Liver (tissue), 9 donors: ENCODE data around the gene OR52E2. TPM values are rescaled to one million over a fixed set of nuclear protein-coding genes. Genes with fewer than 3 reads are reported as not detected.

Experiments used
- DNase-seq: peaks from one replicate; pipeline ENCODE4 v3.0.0-alpha.2; 2017; ENCODE audit warnings: low spot score
- H3K27ac ChIP-seq, 2 donors: one replicate each; pipeline ENCODE4 v1.7.0; 2013; ENCODE audit warnings: inconsistent platforms in 2 of 2, low read length in 2 of 2, control low read depth in 1 of 2, low read depth in 1 of 2, mild to moderate bottlenecking in 1 of 2
- H3K27me3 ChIP-seq, 4 donors: one replicate each; pipeline versions ENCODE4 v1.6.1 to v1.7.0; 2013; ENCODE audit warnings: low read length in 3 of 4, inconsistent platforms in 1 of 4, mild to moderate bottlenecking in 1 of 4, moderate library complexity in 1 of 4; ENCODE audit not compliant: control insufficient read depth in 4 of 4, insufficient read depth in 4 of 4
- H3K36me3 ChIP-seq, 4 donors: one replicate each; pipeline versions ENCODE4 v1.6.1 to v1.7.0; 2013; ENCODE audit warnings: low read length in 3 of 4, mild to moderate bottlenecking in 3 of 4, low read depth in 1 of 4, moderate library complexity in 1 of 4; ENCODE audit not compliant: control insufficient read depth in 4 of 4, insufficient read depth in 3 of 4
- H3K4me1 ChIP-seq, 4 donors: one replicate each; pipeline versions ENCODE4 v1.6.1 to v1.7.0; 2013; ENCODE audit warnings: low read length in 3 of 4, mild to moderate bottlenecking in 3 of 4, moderate library complexity in 1 of 4; ENCODE audit not compliant: control insufficient read depth in 4 of 4, insufficient read depth in 4 of 4
- H3K4me3 ChIP-seq, 3 donors: one replicate each; pipeline versions ENCODE4 v1.6.1 to v1.7.0; 2013; ENCODE audit warnings: low read length in 3 of 3, control low read depth in 1 of 3, low read depth in 1 of 3, mild to moderate bottlenecking in 1 of 3
- H3K9ac ChIP-seq, 2 donors: one replicate each; pipeline ENCODE4 v1.7.0; 2013; ENCODE audit warnings: low read length in 2 of 2, mild to moderate bottlenecking in 2 of 2, moderate library complexity in 2 of 2, control low read depth in 1 of 2, low read depth in 1 of 2
- H3K9me3 ChIP-seq, 4 donors: one replicate each; pipeline versions ENCODE4 v1.6.1 to v1.7.0; 2013; ENCODE audit warnings: low read length in 3 of 4; ENCODE audit not compliant: control insufficient read depth in 4 of 4
- ATF3 ChIP-seq: IDR thresholded peaks from 2 replicates; pipeline ENCODE4 v1.6.1; 2016; ENCODE audit warnings: antibody characterized with exemption
- EGR1 ChIP-seq, 2 donors: IDR thresholded peaks; 2 replicates each; pipeline ENCODE4 v1.6.1; 2016 to 2018; ENCODE audit warnings: antibody characterized with exemption in 2 of 2, low read depth in 2 of 2
- FOXA1 ChIP-seq: IDR thresholded peaks from 2 replicates; pipeline ENCODE4 v1.6.1; 2016; ENCODE audit warnings: antibody characterized with exemption
- FOXA2 ChIP-seq: IDR thresholded peaks from 2 replicates; pipeline ENCODE4 v1.6.1; 2016; ENCODE audit warnings: antibody characterized with exemption
- GABPA ChIP-seq, 2 donors: IDR thresholded peaks in 1 of 2; conservative IDR thresholded peaks in 1 of 2; 2 replicates each; pipeline ENCODE4 v1.6.1; 2016; ENCODE audit warnings: antibody characterized with exemption in 2 of 2, mild to moderate bottlenecking in 1 of 2, moderate library complexity in 1 of 2
- HNF4A ChIP-seq, 2 donors: conservative IDR thresholded peaks; 2 replicates each; pipeline ENCODE4 v1.6.1; 2016; ENCODE audit warnings: antibody characterized with exemption in 2 of 2, mild to moderate bottlenecking in 2 of 2
- HNF4G ChIP-seq: IDR thresholded peaks from 2 replicates; pipeline ENCODE4 v1.6.1; 2016; ENCODE audit warnings: antibody characterized with exemption
- JUND ChIP-seq, 2 donors: IDR thresholded peaks; 2 replicates each; pipeline ENCODE4 v1.6.1; 2016; ENCODE audit warnings: antibody characterized with exemption in 2 of 2
- MAX ChIP-seq: IDR thresholded peaks from 2 replicates; pipeline ENCODE4 v1.6.1; 2016; ENCODE audit warnings: antibody characterized with exemption
- NR2F2 ChIP-seq: IDR thresholded peaks from 2 replicates; pipeline ENCODE4 v1.6.1; 2016; ENCODE audit warnings: antibody characterized with exemption
- RAD21 ChIP-seq, 2 donors: IDR thresholded peaks; 2 replicates each; pipeline ENCODE4 v1.6.1; 2016; ENCODE audit warnings: antibody characterized with exemption in 2 of 2, mild to moderate bottlenecking in 2 of 2
- REST ChIP-seq: IDR thresholded peaks from 2 replicates; pipeline ENCODE4 v1.6.1; 2016; ENCODE audit warnings: antibody characterized with exemption, mild to moderate bottlenecking
- RXRA ChIP-seq, 2 donors: IDR thresholded peaks; 2 replicates each; pipeline ENCODE4 v1.6.1; 2017 to 2018; ENCODE audit warnings: antibody characterized with exemption in 2 of 2, mild to moderate bottlenecking in 1 of 2
- TAF1 ChIP-seq: conservative IDR thresholded peaks from 2 replicates; pipeline ENCODE4 v1.6.1; 2016; ENCODE audit warnings: antibody characterized with exemption, mild to moderate bottlenecking
- YY1 ChIP-seq: IDR thresholded peaks from 2 replicates; pipeline ENCODE4 v1.6.1; 2016; ENCODE audit warnings: antibody characterized with exemption, mild to moderate bottlenecking
- ZBTB33 ChIP-seq: IDR thresholded peaks from 2 replicates; pipeline ENCODE4 v1.6.1; 2016; ENCODE audit warnings: antibody characterized with exemption
- WGBS: extraction: QIAGEN DNeasy Blood & Tissue Kit; methylation state at CpG from one replicate; pipeline ENCODE4 v1.1.7; 2013; 5-methylcytosine and 5-hydroxymethylcytosine counted together
- polyA plus RNA-seq, 2 donors: library from polyadenylated mRNA; stranded (reverse) in 1 of 2; unstranded in 1 of 2; fragments of 200-250 nt in 1 of 2; fragments of >200 nt in 1 of 2; fragmentation: Nextera tagmentation in 1 of 2; extraction: Ambion mirVana in 1 of 2; gene quantifications; one replicate each; pipeline versions ENCODE4 v1.2.1 to v1.2.3, GENCODE V29; 2013 to 2015
- total RNA-seq, 2 donors: library from RNA; depleted of rRNA; stranded (reverse); fragments of >200 nt; gene quantifications; one replicate each; pipeline ENCODE4 v1.2.3, GENCODE V29; 2014
- donor health status: healthy.
- donor health status: healthy.
- donor health status: healthy.
- donor health status: healthy.
- donor health status: healthy.

The OR52E2 gene
- total and polyA plus RNA-seq, 4 donors = not detected

DNA sequence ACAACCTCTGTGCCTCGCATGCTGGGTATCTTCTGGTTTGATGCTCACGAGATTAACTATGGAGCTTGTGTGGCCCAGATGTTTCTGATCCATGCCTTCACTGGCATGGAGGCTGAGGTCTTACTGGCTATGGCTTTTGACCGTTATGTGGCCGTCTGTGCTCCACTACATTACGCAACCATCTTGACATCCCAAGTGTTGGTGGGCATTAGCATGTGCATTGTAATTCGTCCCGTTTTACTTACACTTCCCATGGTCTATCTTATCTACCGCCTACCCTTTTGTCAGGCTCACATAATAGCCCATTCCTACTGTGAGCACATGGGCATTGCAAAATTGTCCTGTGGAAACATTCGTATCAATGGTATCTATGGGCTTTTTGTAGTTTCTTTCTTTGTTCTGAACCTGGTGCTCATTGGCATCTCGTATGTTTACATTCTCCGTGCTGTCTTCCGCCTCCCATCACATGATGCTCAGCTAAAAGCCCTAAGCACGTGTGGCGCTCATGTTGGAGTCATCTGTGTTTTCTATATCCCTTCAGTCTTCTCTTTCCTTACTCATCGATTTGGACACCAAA is 12.6 kb downstream of the OR52E2 start:
- no peaks in the 10 kb centered on the region for H3K9me3 ChIP-seq
- no peaks in the 10 kb centered on the region for H3K27me3 ChIP-seq
- TF ChIP-seq RXRA (IDR thresholded peaks at IDR 0.05) (no peak), YY1 (no peak)
- no peak for DNase-seq
- H3K27ac ChIP-seq = no peak overlapping the region
- no peaks in the 10 kb centered on the region for H3K36me3 ChIP-seq
- H3K4me3 ChIP-seq = no peak overlapping the region
- WGBS = 72% methylated on average over 15 of the region's 15 CpGs
- H3K4me1 ChIP-seq = no peaks in the 10 kb centered on the region
- H3K9ac ChIP-seq = no peak overlapping the region

GRCh38 chr11:5046226-5046625 is 13.2 kb downstream of the OR52E2 start, which contains the start of gene OR52J3:
TSS of gene OR52J3 (plus strand) at chr11:5046526. CDS start at chr11:5046526, 0 bp downstream.
- WGBS = 67% methylated on average over 1 of the region's 1 CpG
- TF ChIP-seq ATF3 (no peak), FOXA1 (no peak), MAX (no peak), NR2F2 (no peak), JUND (IDR thresholded peaks at IDR 0.05) (no peak), ZBTB33 (no peak), EGR1 (IDR thresholded peaks at IDR 0.05; ENCODE audit: low read depth in 2 of 2) (no peak), FOXA2 (no peak), RAD21 (IDR thresholded peaks at IDR 0.05) (no peak), HNF4G (no peak), RXRA (IDR thresholded peaks at IDR 0.05) (no peak)
- no peaks in the 10 kb centered on the region for H3K9me3 ChIP-seq

DNA sequence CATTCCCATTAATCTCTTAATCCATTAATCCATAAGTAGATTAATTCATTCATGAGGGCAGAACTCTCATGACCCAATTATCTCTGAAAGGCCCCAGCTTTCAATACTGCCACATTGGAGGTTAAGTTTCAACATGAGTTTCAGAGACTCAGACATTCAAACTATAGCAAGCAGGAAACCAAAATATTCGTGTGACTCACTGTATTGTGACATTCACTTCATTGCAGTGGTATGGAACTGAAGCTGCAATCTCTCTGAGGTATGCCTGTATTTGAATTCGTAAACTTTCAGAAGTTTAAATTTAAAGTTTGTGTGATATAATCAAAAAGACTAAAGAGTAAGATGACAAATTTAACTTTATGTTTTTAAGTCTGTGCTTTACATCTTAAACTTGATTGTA is 16.0 kb downstream of the OR52E2 start:
- Histone ChIP-seq H3K36me3 (no peaks in the 10 kb centered on the region), H3K27me3 (no peaks in the 10 kb centered on the region), H3K27ac (no peak overlapping the region), H3K9me3 (no peaks in the 10 kb centered on the region), H3K9ac (no peak overlapping the region), H3K4me1 (no peaks in the 10 kb centered on the region), H3K4me3 (no peak overlapping the region)
- TF ChIP-seq TAF1 = no peak
- DNase-seq = no peak
- WGBS = 47% methylated on average over 2 of the region's 2 CpGs

More at GRCh38 chr11:5046226-5046625, 13.2 kb downstream of the OR52E2 start, which contains the start of gene OR52J3:
- Histone ChIP-seq H3K27me3 (no peaks in the 10 kb centered on the region), H3K4me1 (no peaks in the 10 kb centered on the region), H3K36me3 (no peaks in the 10 kb centered on the region), H3K9ac (no peak within 1 kb of the TSS), H3K27ac (no peak within 1 kb of the TSS), H3K4me3 (no peak within 1 kb of the TSS)
- DNase-seq = no peak

DNA sequence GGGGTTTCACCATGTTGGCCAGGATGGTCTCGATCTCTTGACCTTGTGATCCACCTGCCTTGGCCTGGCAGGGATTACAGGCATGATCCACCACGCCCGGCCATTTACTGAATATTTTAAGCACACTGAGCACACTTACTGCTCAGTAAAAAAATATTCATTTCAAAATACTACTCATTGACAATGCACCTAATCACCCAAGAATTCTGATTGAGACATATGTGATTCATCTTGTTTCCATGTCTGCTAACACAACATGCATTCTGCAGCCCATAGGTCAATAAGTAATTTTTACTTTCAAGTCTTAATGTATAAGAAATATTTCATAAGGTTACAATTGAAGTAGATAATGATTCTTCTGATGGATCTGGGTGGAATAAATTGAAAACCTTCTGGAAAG is 17.3 kb downstream of the OR52E2 start:
- 71% methylated on average over 3 of the region's 3 CpGs for WGBS
- H3K36me3 ChIP-seq = no peaks in the 10 kb centered on the region
- H3K4me1 ChIP-seq = no peaks in the 10 kb centered on the region
- no peak for DNase-seq
- H3K27me3 ChIP-seq = no peaks in the 10 kb centered on the region
- H3K27ac ChIP-seq = no peak overlapping the region
- H3K9me3 ChIP-seq = no peaks in the 10 kb centered on the region
- H3K9ac ChIP-seq = no peak overlapping the region
- H3K4me3 ChIP-seq = no peak overlapping the region
- no peak for TF ChIP-seq HNF4A (conservative IDR thresholded peaks at IDR 0.05)
- TF ChIP-seq HNF4G = no peak
- no peak for TF ChIP-seq GABPA (IDR thresholded peaks at IDR 0.05 in 1 of 2, conservative IDR thresholded peaks at IDR 0.05 in 1 of 2)
- TF ChIP-seq EGR1 (IDR thresholded peaks at IDR 0.05; ENCODE audit: low read depth in 2 of 2) = no peak
- TF ChIP-seq ZBTB33 = no peak
- no peak for TF ChIP-seq JUND (IDR thresholded peaks at IDR 0.05)
- no peak for TF ChIP-seq REST
